ENCODE data around the gene FLVCR2. TPM values are rescaled to one million over a fixed set of nuclear protein-coding genes. Genes with fewer than 3 reads are reported as not detected.

The FLVCR2 gene
- total and polyA plus RNA-seq, 7 experiments from 2014 or later = 0.80 to 9.4 (median 3.5) TPM

DNA sequence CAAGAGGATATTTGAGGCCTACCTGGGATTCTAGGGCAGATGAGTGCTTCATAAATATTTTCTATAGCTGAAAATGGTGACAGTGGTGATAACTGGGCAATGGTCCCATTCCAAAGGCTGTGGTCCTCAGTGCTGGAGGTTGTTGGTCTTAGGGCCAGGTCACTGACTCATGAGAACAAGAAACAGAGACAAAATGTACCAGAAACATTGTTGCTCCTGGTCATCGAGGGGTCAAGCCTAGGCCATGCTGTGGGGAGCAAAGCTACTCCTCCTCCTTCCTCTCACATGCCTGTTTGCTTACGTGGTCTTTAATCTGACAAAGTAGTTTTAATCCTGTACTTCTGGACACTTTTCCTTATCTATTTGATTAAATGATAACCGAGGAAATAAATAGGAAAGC, 48.4 kb downstream of the FLVCR2 start:
- intact Hi-C loops (cut with micrococcal nuclease) = no loop called here
- ChIA-PET CTCF (no interaction called here), POLR2A (no interaction called here)
- no peak overlapping the region for H3K27ac Mint-ChIP-seq
- Histone ChIP-seq H3K4me1 (ENCODE audit: control insufficient read depth in 2 of 2, insufficient read depth in 2 of 2, low read length in 2 of 2) (no peaks in the 10 kb centered on the region), H3K9me3 (ENCODE audit: control insufficient read depth in 2 of 3, low read length in 3 of 3) (no peaks in the 10 kb centered on the region), H3K27me3 (ENCODE audit: control insufficient read depth in 2 of 2, insufficient read depth in 2 of 2, low read length in 2 of 2) (no peaks in the 10 kb centered on the region), H3K27ac (ENCODE audit: low read depth, low read length) (no peak overlapping the region), H3K4me3 (ENCODE audit: low read length) (no peak overlapping the region), H3K36me3 (ENCODE audit: control insufficient read depth in 2 of 3, insufficient read depth in 3 of 3, low read length in 3 of 3) (no peaks in the 10 kb centered on the region)
- no peaks in the 10 kb centered on the region for H3K9me3 Mint-ChIP-seq
- DNase-seq = no peak
- H3K27me3 Mint-ChIP-seq = no peaks in the 10 kb centered on the region
- peaks cover 0 to 26% (median 0%) of the 10 kb centered on the region in 5 donors for H3K36me3 Mint-ChIP-seq
- ATAC-seq = no peak
- H3K4me1 Mint-ChIP-seq = no peaks in the 10 kb centered on the region
- H3K4me3 Mint-ChIP-seq = no peak overlapping the region

DNA sequence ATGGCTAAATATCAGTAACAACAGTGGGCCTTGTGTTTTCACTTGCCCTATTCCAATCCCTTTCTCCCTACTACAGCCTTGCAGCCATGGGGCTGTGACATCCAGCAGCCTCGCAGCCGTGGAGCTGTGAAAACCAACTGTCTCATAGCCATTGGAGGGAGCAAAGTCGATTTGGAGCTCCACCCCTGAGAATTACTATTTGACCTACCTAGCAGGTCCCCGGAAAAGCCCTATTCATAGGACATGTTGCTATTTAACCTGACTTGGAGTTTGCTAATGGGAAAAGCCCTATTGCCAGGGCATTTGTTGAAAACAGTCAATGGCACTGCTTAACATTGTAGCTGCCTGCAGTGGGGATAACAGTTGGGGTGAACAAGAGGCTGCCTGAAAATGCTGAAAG, 49.0 kb downstream of the FLVCR2 start:
- Histone ChIP-seq H3K9me3 (ENCODE audit: control insufficient read depth in 2 of 3, low read length in 3 of 3) (no peaks in the 10 kb centered on the region), H3K36me3 (ENCODE audit: control insufficient read depth in 2 of 3, insufficient read depth in 3 of 3, low read length in 3 of 3) (no peaks in the 10 kb centered on the region), H3K27me3 (ENCODE audit: control insufficient read depth in 2 of 2, insufficient read depth in 2 of 2, low read length in 2 of 2) (no peaks in the 10 kb centered on the region), H3K4me1 (ENCODE audit: control insufficient read depth in 2 of 2, insufficient read depth in 2 of 2, low read length in 2 of 2) (no peaks in the 10 kb centered on the region), H3K27ac (ENCODE audit: low read depth, low read length) (no peak overlapping the region), H3K4me3 (ENCODE audit: low read length) (no peak overlapping the region)
- Mint-ChIP-seq H3K27ac (no peak overlapping the region), H3K4me3 (no peak overlapping the region), H3K36me3 (peaks cover 0 to 26% (median 0%) of the 10 kb centered on the region in 5 donors), H3K27me3 (no peaks in the 10 kb centered on the region), H3K4me1 (no peaks in the 10 kb centered on the region), H3K9me3 (no peaks in the 10 kb centered on the region)
- ChIA-PET CTCF (no interaction called here), POLR2A (no interaction called here)
- DNase-seq = no peak
- no peak for ATAC-seq
- intact Hi-C loops (cut with micrococcal nuclease) = no loop called here

- no peaks in the 10 kb centered on the region for H3K4me1 ChIP-seq (ENCODE audit: control insufficient read depth in 2 of 2, insufficient read depth in 2 of 2, low read length in 2 of 2)
- intact Hi-C loops (cut with micrococcal nuclease) = no loop called here
- no peaks in the 10 kb centered on the region for H3K9me3 Mint-ChIP-seq
- no peaks in the 10 kb centered on the region for H3K9me3 ChIP-seq (ENCODE audit: control insufficient read depth in 2 of 3, low read length in 3 of 3)
- H3K27me3 Mint-ChIP-seq = no peaks in the 10 kb centered on the region
- no peak overlapping the region for H3K27ac ChIP-seq (ENCODE audit: low read depth, low read length)
- H3K36me3 Mint-ChIP-seq = peaks cover 0 to 30% (median 0%) of the 10 kb centered on the region in 5 donors
- H3K36me3 ChIP-seq (ENCODE audit: control insufficient read depth in 2 of 3, insufficient read depth in 3 of 3, low read length in 3 of 3) = no peaks in the 10 kb centered on the region
- ATAC-seq = no peak
- ChIA-PET CTCF (no interaction called here), POLR2A (no interaction called here)
- H3K4me3 ChIP-seq (ENCODE audit: low read length) = no peak overlapping the region
- DNase-seq = no peak
- H3K27ac Mint-ChIP-seq = no peak overlapping the region
- H3K4me3 Mint-ChIP-seq = no peak overlapping the region
- no peaks in the 10 kb centered on the region for H3K27me3 ChIP-seq (ENCODE audit: control insufficient read depth in 2 of 2, insufficient read depth in 2 of 2, low read length in 2 of 2)
- H3K4me1 Mint-ChIP-seq = no peaks in the 10 kb centered on the region
Measured at GRCh38 chr14:75628816-75629215, 50.4 kb downstream of the FLVCR2 start.

- H3K27me3 Mint-ChIP-seq = no peaks in the 10 kb centered on the region
- POLR2A ChIA-PET = no interaction called here
- H3K4me1 Mint-ChIP-seq = no peaks in the 10 kb centered on the region
- H3K9me3 Mint-ChIP-seq = no peaks in the 10 kb centered on the region
- H3K4me1 ChIP-seq (ENCODE audit: control insufficient read depth in 2 of 2, insufficient read depth in 2 of 2, low read length in 2 of 2) = no peaks in the 10 kb centered on the region
- H3K36me3 Mint-ChIP-seq = peaks cover 0 to 28% (median 0%) of the 10 kb centered on the region in 5 donors
- no peak overlapping the region for H3K27ac ChIP-seq (ENCODE audit: low read depth, low read length)
- no peak overlapping the region for H3K27ac Mint-ChIP-seq
- no peak overlapping the region for H3K4me3 Mint-ChIP-seq
- no peak overlapping the region for H3K4me3 ChIP-seq (ENCODE audit: low read length)
- intact Hi-C loops (cut with micrococcal nuclease) = no loop called here
- ATAC-seq (no peak), DNase-seq (no peak)
- CTCF ChIA-PET = no interaction called here
- H3K9me3 ChIP-seq (ENCODE audit: control insufficient read depth in 2 of 3, low read length in 3 of 3) = no peaks in the 10 kb centered on the region
- no peaks in the 10 kb centered on the region for H3K36me3 ChIP-seq (ENCODE audit: control insufficient read depth in 2 of 3, insufficient read depth in 3 of 3, low read length in 3 of 3)
- no peaks in the 10 kb centered on the region for H3K27me3 ChIP-seq (ENCODE audit: control insufficient read depth in 2 of 2, insufficient read depth in 2 of 2, low read length in 2 of 2)
Measured at GRCh38 chr14:75630695-75631452, 52.5 kb downstream of the FLVCR2 start.

- no peaks in the 10 kb centered on the region for H3K9me3 ChIP-seq (ENCODE audit: control insufficient read depth in 2 of 3, low read length in 3 of 3)
- Mint-ChIP-seq H3K27me3 (no peaks in the 10 kb centered on the region), H3K9me3 (no peaks in the 10 kb centered on the region), H3K36me3 (peaks cover 0 to 26% (median 0%) of the 10 kb centered on the region in 5 donors), H3K4me1 (no peaks in the 10 kb centered on the region), H3K4me3 (no peak overlapping the region), H3K27ac (no peak overlapping the region)
- H3K36me3 ChIP-seq (ENCODE audit: control insufficient read depth in 2 of 3, insufficient read depth in 3 of 3, low read length in 3 of 3) = no peaks in the 10 kb centered on the region
- no peak overlapping the region for H3K27ac ChIP-seq (ENCODE audit: low read depth, low read length)
- H3K4me3 ChIP-seq (ENCODE audit: low read length) = no peak overlapping the region
- CTCF ChIA-PET = no interaction called here
- intact Hi-C loops (cut with micrococcal nuclease) = no loop called here
- POLR2A ChIA-PET = no interaction called here
- ATAC-seq (no peak), DNase-seq (no peak)
- H3K27me3 ChIP-seq (ENCODE audit: control insufficient read depth in 2 of 2, insufficient read depth in 2 of 2, low read length in 2 of 2) = no peaks in the 10 kb centered on the region
- no peaks in the 10 kb centered on the region for H3K4me1 ChIP-seq (ENCODE audit: control insufficient read depth in 2 of 2, insufficient read depth in 2 of 2, low read length in 2 of 2)
Measured at GRCh38 chr14:75631453-75631831, 53.0 kb downstream of the FLVCR2 start.

DNA sequence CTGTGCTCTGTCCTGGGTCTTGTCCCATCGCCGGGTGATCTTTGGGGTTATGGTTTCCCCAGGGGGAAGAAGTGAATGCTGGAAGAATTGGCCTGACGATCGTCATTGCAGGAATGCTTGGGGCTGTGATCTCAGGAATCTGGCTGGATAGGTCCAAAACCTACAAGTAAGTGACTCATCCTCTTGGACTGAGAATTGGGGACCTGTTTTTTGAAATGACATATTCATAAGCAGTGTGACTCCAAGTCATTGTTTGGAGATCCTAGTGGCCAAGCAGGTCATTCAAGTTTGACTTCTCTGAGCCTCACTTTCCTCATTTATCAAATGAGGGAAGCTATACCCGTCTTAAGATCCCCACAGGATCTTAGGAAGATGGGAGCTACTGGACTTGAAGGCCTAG, 56.4 kb downstream of the FLVCR2 start:
- Mint-ChIP-seq H3K4me1 (no peaks in the 10 kb centered on the region), H3K27ac (no peak overlapping the region), H3K36me3 (peaks cover 0 to 35% (median 5%) of the 10 kb centered on the region in 5 donors), H3K27me3 (no peaks in the 10 kb centered on the region), H3K9me3 (no peaks in the 10 kb centered on the region), H3K4me3 (no peak overlapping the region)
- POLR2A ChIA-PET = no interaction called here
- DNase-seq = no peak
- H3K9me3 ChIP-seq (ENCODE audit: control insufficient read depth in 2 of 3, low read length in 3 of 3) = no peaks in the 10 kb centered on the region
- intact Hi-C loops (cut with micrococcal nuclease) = no loop called here
- no peak for ATAC-seq
- H3K4me1 ChIP-seq (ENCODE audit: control insufficient read depth in 2 of 2, insufficient read depth in 2 of 2, low read length in 2 of 2) = no peaks in the 10 kb centered on the region
- no peaks in the 10 kb centered on the region for H3K36me3 ChIP-seq (ENCODE audit: control insufficient read depth in 2 of 3, insufficient read depth in 3 of 3, low read length in 3 of 3)
- H3K27ac ChIP-seq (ENCODE audit: low read depth, low read length) = no peak overlapping the region
- CTCF ChIA-PET = no interaction called here
- H3K27me3 ChIP-seq (ENCODE audit: control insufficient read depth in 2 of 2, insufficient read depth in 2 of 2, low read length in 2 of 2) = no peaks in the 10 kb centered on the region
- H3K4me3 ChIP-seq (ENCODE audit: low read length) = no peak overlapping the region

- no peaks in the 10 kb centered on the region for H3K27me3 Mint-ChIP-seq
- DNase-seq = no peak
- POLR2A ChIA-PET = no interaction called here
- Histone ChIP-seq H3K4me1 (ENCODE audit: control insufficient read depth in 2 of 2, insufficient read depth in 2 of 2, low read length in 2 of 2) (no peaks in the 10 kb centered on the region), H3K9me3 (ENCODE audit: control insufficient read depth in 2 of 3, low read length in 3 of 3) (no peaks in the 10 kb centered on the region), H3K36me3 (ENCODE audit: control insufficient read depth in 2 of 3, insufficient read depth in 3 of 3, low read length in 3 of 3) (no peaks in the 10 kb centered on the region), H3K4me3 (ENCODE audit: low read length) (no peak overlapping the region), H3K27ac (ENCODE audit: low read depth, low read length) (no peak overlapping the region), H3K27me3 (ENCODE audit: control insufficient read depth in 2 of 2, insufficient read depth in 2 of 2, low read length in 2 of 2) (no peaks in the 10 kb centered on the region)
- CTCF ChIA-PET = interaction anchor here (1.5 kb wide), 1 partner anchor 18 kb away, joined by 5 read pairs; no protein-coding TSS in a partner anchor
- peaks cover 0 to 3% (median 0%) of the 10 kb centered on the region in 7 donors for H3K4me1 Mint-ChIP-seq
- no peak for ATAC-seq
- no peak overlapping the region for H3K4me3 Mint-ChIP-seq
- no peak overlapping the region for H3K27ac Mint-ChIP-seq
- no peaks in the 10 kb centered on the region for H3K9me3 Mint-ChIP-seq
- intact Hi-C loops (cut with micrococcal nuclease) = no loop called here
- H3K36me3 Mint-ChIP-seq = peaks cover 0 to 49% (median 10%) of the 10 kb centered on the region in 5 donors
Measured at GRCh38 chr14:75636100-75636692, 57.8 kb downstream of the FLVCR2 start.

Data from naive thymus-derived CD4-positive, alpha-beta T cell (primary cell).